D721Med (cell line): ENCODE measurements around the gene B3GAT2.

Source experiments
- DNase-seq: peaks from one replicate; pipeline ENCODE4 v3.0.0; 2011; ENCODE audit warnings: low spot score; ENCODE audit not compliant: insufficient read length
- FAIRE-seq: peaks from 2 replicates; lab custom pipeline; 2011; peaks lifted over from hg19 to GRCh38; lab: Jason Lieb, UNC
- TF ChIP-seq, protein P1 (sequence below): IDR thresholded peaks from 2 replicates; pipeline ENCODE4 v1.5.1; 2012; ENCODE audit warnings: mild to moderate bottlenecking, control low read depth; ENCODE audit not compliant: insufficient read depth; ENCODE audit errors: missing control alignments

Gene B3GAT2, protein sequence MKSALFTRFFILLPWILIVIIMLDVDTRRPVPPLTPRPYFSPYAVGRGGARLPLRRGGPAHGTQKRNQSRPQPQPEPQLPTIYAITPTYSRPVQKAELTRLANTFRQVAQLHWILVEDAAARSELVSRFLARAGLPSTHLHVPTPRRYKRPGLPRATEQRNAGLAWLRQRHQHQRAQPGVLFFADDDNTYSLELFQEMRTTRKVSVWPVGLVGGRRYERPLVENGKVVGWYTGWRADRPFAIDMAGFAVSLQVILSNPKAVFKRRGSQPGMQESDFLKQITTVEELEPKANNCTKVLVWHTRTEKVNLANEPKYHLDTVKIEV

DNA sequence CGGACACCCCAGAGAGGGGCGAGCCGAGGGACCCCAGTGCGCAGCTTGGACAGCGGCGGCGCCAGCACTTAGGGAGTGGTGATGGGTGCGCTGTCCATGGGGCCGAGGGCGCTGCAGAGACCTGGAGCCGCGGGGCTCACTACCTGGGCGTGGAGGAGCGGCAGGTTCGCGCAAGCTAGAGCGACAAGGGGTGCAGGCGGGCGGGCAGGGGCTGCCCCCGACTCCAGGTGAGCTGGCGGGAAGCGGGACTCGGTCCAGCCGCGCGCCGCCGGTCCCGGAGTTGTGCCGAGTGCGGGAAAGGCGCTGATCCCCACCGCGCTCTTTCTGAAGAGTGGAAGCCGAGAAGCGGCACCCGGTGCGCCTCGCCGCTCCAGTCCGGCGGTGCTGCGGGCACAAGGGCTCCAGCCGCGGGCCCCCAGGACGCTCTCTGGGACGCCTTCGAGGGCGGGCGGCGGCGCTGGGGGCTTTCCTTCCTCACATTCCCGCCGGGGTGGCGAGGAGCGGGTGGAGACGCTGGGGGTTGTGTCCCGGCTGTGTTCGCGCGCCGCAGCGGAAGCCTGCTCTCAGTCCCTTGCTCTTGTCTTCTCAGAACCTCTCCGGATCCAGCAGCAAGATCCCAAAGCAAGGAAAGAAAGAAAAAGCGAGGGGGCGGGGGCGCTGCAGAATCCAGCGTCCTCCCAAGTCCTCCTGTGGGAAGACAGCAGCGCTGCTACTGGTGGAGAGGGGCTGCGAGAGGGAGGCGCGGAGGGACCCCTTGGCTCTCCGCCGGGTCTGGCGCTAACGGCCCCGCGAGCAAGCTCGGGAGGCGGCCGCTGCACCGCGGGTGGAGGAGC, at the start of gene B3GAT2:
TSS of gene B3GAT2 (minus strand) at position 610 of the 833 bp plus-strand sequence. CDS start 631 bp downstream, outside the sequence.
- FAIRE-seq (no peak), DNase-seq (no peak)
- TF ChIP-seq, protein P1, sequence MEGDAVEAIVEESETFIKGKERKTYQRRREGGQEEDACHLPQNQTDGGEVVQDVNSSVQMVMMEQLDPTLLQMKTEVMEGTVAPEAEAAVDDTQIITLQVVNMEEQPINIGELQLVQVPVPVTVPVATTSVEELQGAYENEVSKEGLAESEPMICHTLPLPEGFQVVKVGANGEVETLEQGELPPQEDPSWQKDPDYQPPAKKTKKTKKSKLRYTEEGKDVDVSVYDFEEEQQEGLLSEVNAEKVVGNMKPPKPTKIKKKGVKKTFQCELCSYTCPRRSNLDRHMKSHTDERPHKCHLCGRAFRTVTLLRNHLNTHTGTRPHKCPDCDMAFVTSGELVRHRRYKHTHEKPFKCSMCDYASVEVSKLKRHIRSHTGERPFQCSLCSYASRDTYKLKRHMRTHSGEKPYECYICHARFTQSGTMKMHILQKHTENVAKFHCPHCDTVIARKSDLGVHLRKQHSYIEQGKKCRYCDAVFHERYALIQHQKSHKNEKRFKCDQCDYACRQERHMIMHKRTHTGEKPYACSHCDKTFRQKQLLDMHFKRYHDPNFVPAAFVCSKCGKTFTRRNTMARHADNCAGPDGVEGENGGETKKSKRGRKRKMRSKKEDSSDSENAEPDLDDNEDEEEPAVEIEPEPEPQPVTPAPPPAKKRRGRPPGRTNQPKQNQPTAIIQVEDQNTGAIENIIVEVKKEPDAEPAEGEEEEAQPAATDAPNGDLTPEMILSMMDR: no peak

DNA sequence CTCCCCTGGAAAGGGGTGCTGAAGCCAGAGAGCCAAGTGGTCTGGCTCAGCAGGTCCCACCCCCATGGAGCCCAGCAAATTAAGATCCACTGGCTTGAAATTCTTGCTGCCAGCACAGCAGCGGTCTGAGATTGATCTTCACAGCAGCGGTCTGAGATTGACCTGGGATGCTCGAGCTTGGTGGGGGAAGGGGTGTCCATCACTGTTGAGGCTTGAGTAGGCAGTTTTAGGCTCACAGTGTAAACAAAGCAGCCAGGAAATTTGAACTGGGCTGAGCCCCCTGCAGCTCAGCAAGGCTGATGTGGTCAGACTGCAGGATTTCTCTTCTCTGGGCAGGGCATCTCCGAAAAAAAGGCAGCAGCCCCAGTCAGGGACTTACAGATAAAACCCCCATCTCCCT, 41.3 kb upstream of the B3GAT2 start:
- no peak for FAIRE-seq
- no peak for DNase-seq
- TF ChIP-seq, protein P1: no peak

DNA sequence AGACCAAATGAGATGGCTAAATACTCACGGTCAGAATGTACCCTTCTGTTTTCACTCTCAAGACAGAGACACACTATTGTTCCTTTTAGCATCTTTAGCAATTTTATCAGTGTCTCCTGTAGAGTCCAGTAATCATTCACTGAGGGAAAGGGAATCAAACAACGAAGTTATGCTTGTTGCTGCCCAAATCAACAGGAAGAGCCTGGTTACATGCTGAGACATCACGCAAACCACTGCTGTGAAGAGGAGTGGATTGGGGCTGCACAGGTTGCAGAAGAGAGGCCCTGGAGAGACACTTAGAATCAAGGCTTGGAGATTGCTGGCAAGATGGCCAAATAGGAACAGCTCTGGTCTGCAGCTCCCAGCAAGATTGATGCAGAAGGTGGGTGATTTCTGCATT, 40.5 kb upstream of the B3GAT2 start:
- FAIRE-seq: no peak
- TF ChIP-seq, protein P1: no peak
- DNase-seq: no peak

DNA sequence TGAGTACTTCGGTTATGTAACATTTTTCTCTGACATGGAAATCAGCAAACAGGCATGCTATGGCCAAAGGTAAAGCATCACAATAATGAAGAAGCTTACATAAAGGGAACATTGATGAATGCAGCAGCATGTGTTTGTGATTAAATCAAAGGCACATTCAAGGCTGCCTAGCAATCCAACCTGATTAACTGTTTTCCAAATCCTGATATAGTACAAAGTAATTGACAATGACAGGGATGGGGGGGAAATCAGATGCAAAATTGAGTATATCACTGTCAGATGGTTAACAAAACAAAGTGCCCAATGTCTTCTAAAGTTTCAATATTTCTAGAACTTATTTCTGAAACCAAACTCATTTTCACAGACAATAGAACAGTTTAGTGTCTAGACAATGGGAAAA, 39.2 kb upstream of the B3GAT2 start:
- DNase-seq: no peak
- TF ChIP-seq, protein P1: no peak
- FAIRE-seq: no peak

DNA sequence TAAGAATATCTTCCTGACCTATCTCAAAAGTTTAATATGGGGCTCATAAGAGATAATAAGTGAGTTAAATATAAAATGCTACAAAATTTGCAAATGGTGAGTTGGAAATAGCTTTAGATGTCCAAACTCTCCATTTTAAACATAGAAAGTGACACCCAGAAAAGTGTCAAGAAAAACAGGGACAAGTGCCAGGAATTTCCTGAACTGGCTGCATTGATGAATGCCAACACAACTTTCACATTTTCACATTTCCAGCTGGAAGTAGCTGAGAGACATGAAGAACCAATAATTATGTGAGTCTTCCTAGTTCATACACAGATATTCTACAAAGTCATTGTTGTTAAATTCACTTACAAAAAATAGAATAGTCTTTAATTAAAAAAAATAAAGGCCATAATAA, 38.6 kb upstream of the B3GAT2 start:
- DNase-seq (no peak), FAIRE-seq (no peak)
- TF ChIP-seq, protein P1: no peak

DNA sequence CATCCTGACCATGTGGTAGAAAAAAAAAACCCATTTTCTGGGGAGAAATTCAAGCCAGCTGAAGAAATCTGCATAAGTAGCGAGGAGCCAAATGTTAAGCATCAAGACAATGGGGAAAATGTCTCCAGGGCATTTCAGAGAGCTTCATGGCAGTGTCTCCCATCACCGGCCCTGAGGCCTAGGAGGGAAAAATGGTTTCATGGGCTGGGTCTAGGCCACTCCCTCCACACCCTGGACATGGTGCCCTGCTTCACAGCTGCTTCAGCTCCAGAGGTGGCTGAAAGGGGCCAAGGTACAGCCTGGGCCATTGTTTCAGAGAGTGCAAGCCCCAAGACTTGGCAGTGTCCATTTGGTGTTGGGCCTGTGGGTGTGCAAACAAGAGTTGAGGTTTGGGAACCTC, 34.4 kb upstream of the B3GAT2 start:
- DNase-seq (no peak), FAIRE-seq (no peak)
- TF ChIP-seq, protein P1: no peak

DNA sequence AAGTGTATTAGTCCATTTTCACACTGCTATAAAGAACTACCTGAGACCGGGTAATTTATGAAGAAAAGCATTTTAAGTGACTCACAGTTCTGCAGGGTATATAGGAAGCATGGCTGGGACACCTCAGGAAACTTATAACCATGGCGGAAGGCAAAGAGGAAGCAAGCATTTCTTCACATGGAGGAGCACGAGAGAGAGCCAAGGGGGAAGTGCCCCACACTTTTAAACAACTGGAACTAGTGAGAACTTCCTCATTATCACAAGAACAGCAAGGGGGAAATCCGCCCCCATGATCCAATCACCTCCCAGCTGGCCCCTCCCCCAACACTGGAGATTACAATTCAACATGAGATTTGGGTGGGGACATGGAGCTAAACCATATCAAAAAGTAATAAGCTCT, 28.3 kb upstream of the B3GAT2 start:
- FAIRE-seq: no peak
- TF ChIP-seq, protein P1: no peak
- DNase-seq: no peak
